ENCODE measurements around the gene GTF3C5. TPM values are rescaled to one million over a fixed set of nuclear protein-coding genes. Genes with fewer than 3 reads are reported as not detected.

Gene GTF3C5
- total and polyA plus RNA-seq, 8 donors = 25.7 to 85.2 (median 45.4) TPM

DNA sequence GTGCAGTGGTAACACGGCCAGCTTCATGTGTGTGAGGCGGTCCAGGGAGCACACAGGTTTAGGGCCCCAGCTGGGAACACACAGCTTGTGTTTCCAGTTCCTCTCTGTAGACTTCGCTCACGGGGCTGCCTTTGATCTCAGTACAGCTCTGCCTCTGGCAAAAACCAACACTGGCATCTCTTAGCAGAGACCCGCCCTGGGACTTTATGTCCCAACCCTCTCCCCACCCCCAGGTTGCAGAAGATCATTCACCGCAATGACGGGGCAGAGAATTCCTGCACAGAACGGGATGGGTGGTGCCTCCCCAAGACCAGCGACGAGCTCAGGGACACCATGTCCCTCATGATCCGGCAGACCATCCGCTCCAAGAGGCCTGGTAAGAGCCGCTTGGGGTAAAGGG is 25.7 kb downstream of the GTF3C5 start:
- no peaks in the 10 kb centered on the region for H3K27me3 ChIP-seq
- peaks cover 63 to 73% (median 72%) of the 10 kb centered on the region in 4 donors for H3K36me3 ChIP-seq
- peaks cover under 1 to 12% (median 3%) of the 10 kb centered on the region in 4 donors for H3K4me1 ChIP-seq
- intact Hi-C loops (cut with DNase I; ENCODE audit: low total_unique reads) = no loop called here
- no peak overlapping the region for H3K4me3 ChIP-seq
- H3K9me3 ChIP-seq = no peaks in the 10 kb centered on the region
- DNase-seq = no peak
- TF ChIP-seq POLR2AphosphoS5 (IDR thresholded peaks at IDR 0.05) (no peak), EP300 (IDR thresholded peaks at IDR 0.05) (no peak)
- TF ChIP-seq, protein P1, sequence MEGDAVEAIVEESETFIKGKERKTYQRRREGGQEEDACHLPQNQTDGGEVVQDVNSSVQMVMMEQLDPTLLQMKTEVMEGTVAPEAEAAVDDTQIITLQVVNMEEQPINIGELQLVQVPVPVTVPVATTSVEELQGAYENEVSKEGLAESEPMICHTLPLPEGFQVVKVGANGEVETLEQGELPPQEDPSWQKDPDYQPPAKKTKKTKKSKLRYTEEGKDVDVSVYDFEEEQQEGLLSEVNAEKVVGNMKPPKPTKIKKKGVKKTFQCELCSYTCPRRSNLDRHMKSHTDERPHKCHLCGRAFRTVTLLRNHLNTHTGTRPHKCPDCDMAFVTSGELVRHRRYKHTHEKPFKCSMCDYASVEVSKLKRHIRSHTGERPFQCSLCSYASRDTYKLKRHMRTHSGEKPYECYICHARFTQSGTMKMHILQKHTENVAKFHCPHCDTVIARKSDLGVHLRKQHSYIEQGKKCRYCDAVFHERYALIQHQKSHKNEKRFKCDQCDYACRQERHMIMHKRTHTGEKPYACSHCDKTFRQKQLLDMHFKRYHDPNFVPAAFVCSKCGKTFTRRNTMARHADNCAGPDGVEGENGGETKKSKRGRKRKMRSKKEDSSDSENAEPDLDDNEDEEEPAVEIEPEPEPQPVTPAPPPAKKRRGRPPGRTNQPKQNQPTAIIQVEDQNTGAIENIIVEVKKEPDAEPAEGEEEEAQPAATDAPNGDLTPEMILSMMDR (IDR thresholded peaks at IDR 0.05) = no peak
- WGBS, 5 donors = 79 to 95% (median 92%) methylated on average over 13 of the region's 13 CpGs
- H3K27ac ChIP-seq = no peak overlapping the region

DNA sequence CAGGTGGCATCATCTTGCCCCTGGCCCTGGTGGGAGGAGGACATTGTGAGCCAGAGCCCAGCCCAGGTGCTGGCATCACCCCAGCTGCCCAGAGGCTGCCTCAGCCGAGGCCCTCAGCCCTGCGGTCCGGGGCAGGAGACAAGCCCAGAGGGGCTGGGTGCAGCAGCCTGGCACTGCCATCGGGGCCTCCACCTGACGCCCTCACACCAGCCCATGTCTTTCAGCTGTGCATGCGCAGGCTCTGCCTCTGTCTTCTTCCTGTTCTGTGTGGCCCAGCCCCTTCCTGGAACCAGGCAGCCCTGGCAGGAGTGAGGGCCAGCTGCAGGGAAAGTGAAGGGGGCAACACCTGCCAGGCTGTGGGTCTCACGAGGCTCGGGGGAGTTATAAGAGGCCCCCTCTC is 26.2 kb downstream of the GTF3C5 start:
- no peak overlapping the region for H3K27ac ChIP-seq
- H3K36me3 ChIP-seq = peaks cover 58 to 69% (median 67%) of the 10 kb centered on the region in 4 donors
- H3K9me3 ChIP-seq = no peaks in the 10 kb centered on the region
- H3K4me1 ChIP-seq = peaks cover 0 to 12% (median 0%) of the 10 kb centered on the region in 4 donors
- peak in 1 of 2 donors; percentile 50 for DNase-seq
- no peak overlapping the region for H3K4me3 ChIP-seq
- H3K27me3 ChIP-seq = no peaks in the 10 kb centered on the region
- intact Hi-C loops (cut with DNase I; ENCODE audit: low total_unique reads) = no loop called here
- 62 to 93% (median 76%) methylated on average over 3 to 8 of the region's 8 CpGs; no CpG with 5 or more reads in 1 of the 5 donors for WGBS, 5 donors
- no peak for TF ChIP-seq POLR2AphosphoS5 (IDR thresholded peaks at IDR 0.05)
- TF ChIP-seq EP300 (IDR thresholded peaks at IDR 0.05) = no peak
- no peak for TF ChIP-seq POLR2A (IDR thresholded peaks at IDR 0.05)
- TF ChIP-seq, protein P1 (IDR thresholded peaks at IDR 0.05) = no peak

DNA sequence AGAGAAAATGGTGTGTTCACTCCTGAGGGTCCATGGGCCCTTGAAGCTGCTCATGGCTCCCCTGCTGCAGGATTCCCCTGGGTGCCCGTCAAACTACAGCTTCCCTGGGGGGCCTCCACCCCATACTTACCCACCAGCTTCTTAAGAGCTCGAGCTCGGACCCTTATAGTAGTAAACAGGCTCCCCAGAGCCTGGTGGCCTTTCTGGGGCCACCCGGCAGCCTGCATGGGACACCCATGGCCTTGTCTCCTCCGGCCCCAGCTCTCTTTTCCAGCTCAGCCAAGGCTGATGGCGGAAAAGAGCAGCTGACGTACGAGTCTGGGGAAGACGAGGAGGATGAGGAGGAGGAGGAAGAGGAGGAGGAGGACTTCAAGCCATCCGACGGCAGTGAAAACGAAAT is 26.8 kb downstream of the GTF3C5 start:
- peaks cover 0 to 12% (median 0%) of the 10 kb centered on the region in 4 donors for H3K4me1 ChIP-seq

DNA sequence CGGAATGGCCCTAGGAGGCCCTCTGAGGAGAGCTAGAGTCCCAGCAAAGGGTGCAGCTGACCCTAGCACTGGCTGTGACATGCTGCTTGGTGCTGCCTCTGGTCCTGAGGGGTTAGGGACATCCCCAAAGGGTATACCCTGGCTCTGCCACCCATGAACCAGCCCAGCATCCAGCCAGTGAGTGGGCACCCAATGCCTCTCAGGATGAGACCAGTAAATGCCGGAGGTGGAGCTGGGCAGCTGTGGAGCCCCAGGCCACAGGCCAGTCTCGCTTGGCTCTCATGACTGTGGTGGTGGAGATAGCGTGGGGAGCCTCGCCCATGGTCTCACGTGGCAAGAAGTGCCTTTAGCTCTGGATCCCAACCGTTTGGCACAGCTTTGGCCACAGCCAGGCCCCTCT is 27.3 kb downstream of the GTF3C5 start:
- H3K36me3 ChIP-seq = peaks cover 47 to 58% (median 57%) of the 10 kb centered on the region in 4 donors
- intact Hi-C loops (cut with DNase I; ENCODE audit: low total_unique reads) = no loop called here
- no peaks in the 10 kb centered on the region for H3K9me3 ChIP-seq
- TF ChIP-seq POLR2AphosphoS5 (IDR thresholded peaks at IDR 0.05) (no peak), POLR2A (IDR thresholded peaks at IDR 0.05) (no peak), EP300 (IDR thresholded peaks at IDR 0.05) (no peak)
- TF ChIP-seq, protein P1 (IDR thresholded peaks at IDR 0.05) = no peak
- no peak for DNase-seq
- no peak overlapping the region for H3K4me3 ChIP-seq
- WGBS, 5 donors = 71 to 86% (median 83%) methylated on average over 6 to 7 of the region's 7 CpGs
- peaks cover 0 to 12% (median 0%) of the 10 kb centered on the region in 4 donors for H3K4me1 ChIP-seq
- H3K27me3 ChIP-seq = no peaks in the 10 kb centered on the region
- H3K27ac ChIP-seq = no peak overlapping the region

More for the DNA sequence above, 26.8 kb downstream of the GTF3C5 start:
- Histone ChIP-seq H3K27me3 (no peaks in the 10 kb centered on the region), H3K27ac (no peak overlapping the region), H3K4me3 (no peak overlapping the region), H3K36me3 (peaks cover 53 to 63% (median 62%) of the 10 kb centered on the region in 4 donors), H3K9me3 (no peaks in the 10 kb centered on the region)
- TF ChIP-seq EP300 (IDR thresholded peaks at IDR 0.05) = no peak
- TF ChIP-seq, protein P1 (IDR thresholded peaks at IDR 0.05) = no peak
- TF ChIP-seq POLR2AphosphoS5 (IDR thresholded peaks at IDR 0.05) = no peak
- no peak for TF ChIP-seq POLR2A (IDR thresholded peaks at IDR 0.05)
- WGBS, 5 donors = 91 to 96% (median 93%) methylated on average over 12 of the region's 12 CpGs
- DNase-seq = no peak
- intact Hi-C loops (cut with DNase I; ENCODE audit: low total_unique reads) = no loop called here

All from stomach (tissue), 9 donors.